K562 (cell line): ENCODE measurements around the gene HIVEP3. TPM values are rescaled to one million over a fixed set of nuclear protein-coding genes. Genes with fewer than 3 reads are reported as not detected.
A peak's percentile ranks its signal among the peaks of the same experiment; 100 is the strongest.

Experiments used
- ASH1L ChIP-seq: fragments of 450-650 bp; IDR thresholded peaks from 2 replicates; pipeline ENCODE4 v1.6.1; 2018; ENCODE audit warnings: borderline replicate concordance, mild to moderate bottlenecking, low read depth; ENCODE audit not compliant: partially characterized antibody
- ATF7 ChIP-seq: fragments of 450-650 bp; IDR thresholded peaks from 2 replicates; pipeline ENCODE4 v1.7.1; 2014; ENCODE audit warnings: mild to moderate bottlenecking, moderate library complexity
- BDP1 ChIP-seq: IDR thresholded peaks from 3 replicates; pipeline ENCODE4 v1.6.1; 2011; ENCODE audit not compliant: insufficient read length, insufficient read depth
- CBX2 ChIP-seq: fragments of 200-600 bp; sonication (generic); IDR thresholded peaks from one replicate; pipeline ENCODE4 v1.6.1; 2012; ENCODE audit warnings: mild to moderate bottlenecking, low read length, inconsistent platforms; ENCODE audit not compliant: insufficient read depth, poor library complexity, severe bottlenecking
- ETS1 ChIP-seq: conservative IDR thresholded peaks from 2 replicates; pipeline ENCODE4 v1.6.1; 2011; ENCODE audit warnings: low read depth, mild to moderate bottlenecking, low read length; ENCODE audit not compliant: control insufficient read depth
- EWSR1 ChIP-seq: fragments of 450-650 bp; IDR thresholded peaks from 2 replicates; pipeline ENCODE4 v1.6.1; 2018; ENCODE audit warnings: borderline replicate concordance, mild to moderate bottlenecking, low read depth, moderate library complexity; ENCODE audit not compliant: partially characterized antibody
- FOXJ2 ChIP-seq: fragments of 200-800 bp; sonication (Bioruptor generic); IDR thresholded peaks from 2 replicates; pipeline ENCODE4 v1.6.1; 2016; ENCODE audit warnings: missing genetic modification characterization, missing compliant biosample characterization
- FOXP4 ChIP-seq: sonication (generic); formaldehyde crosslinking; IDR thresholded peaks from 2 replicates; pipeline ENCODE4 v1.8.0; 2022; ENCODE audit warnings: mild to moderate bottlenecking, missing genetic modification reagents, borderline replicate concordance
- MAX ChIP-seq: sonication (generic); formaldehyde crosslinking; IDR thresholded peaks from 2 replicates; pipeline ENCODE4 v1.9.0; 2022; ENCODE audit warnings: mild to moderate bottlenecking, missing genetic modification reagents
- NFRKB ChIP-seq: fragments of 450-650 bp; IDR thresholded peaks from 2 replicates; pipeline ENCODE4 v1.6.1; 2016; ENCODE audit warnings: low read depth
- NONO ChIP-seq, 2 experiments: fragments of 200-400 bp in 1 of 2; fragments of 450-650 bp in 1 of 2; formaldehyde crosslinking in 1 of 2; IDR thresholded peaks; 2 replicates each; pipeline ENCODE4 v1.6.1; 2017; ENCODE audit warnings: low read depth in 2 of 2, mild to moderate bottlenecking in 2 of 2, moderate library complexity in 2 of 2, low read length in 1 of 2
- NR2C1 ChIP-seq, 2 experiments: fragments of 450-650 bp; IDR thresholded peaks; 2 replicates each; pipeline ENCODE4 v1.6.1; 2017; ENCODE audit warnings: mild to moderate bottlenecking in 2 of 2, antibody characterized with exemption in 1 of 2, inconsistent platforms in 1 of 2, missing compliant biosample characterization in 1 of 2, missing genetic modification characterization in 1 of 2
- POLR2H ChIP-seq: IDR thresholded peaks from 2 replicates; pipeline ENCODE4 v1.6.1; 2016; ENCODE audit warnings: missing genetic modification characterization, low read depth, mild to moderate bottlenecking, control low read depth, missing compliant biosample characterization, moderate library complexity
- RBM14 ChIP-seq: fragments of 200-400 bp; formaldehyde crosslinking; IDR thresholded peaks from 2 replicates; pipeline ENCODE4 v1.6.1; 2018; ENCODE audit warnings: low read depth, mild to moderate bottlenecking, low read length, moderate library complexity, borderline replicate concordance; ENCODE audit not compliant: insufficient read depth
- RCOR1 ChIP-seq, 2 experiments: IDR thresholded peaks; 2 replicates each; pipeline ENCODE4 v1.6.1; 2012; ENCODE audit warnings: low read depth in 2 of 2, low read length in 2 of 2, borderline replicate concordance in 1 of 2, improper control_type of control experiment in 1 of 2
- SUPT5H ChIP-seq: fragments of 450-650 bp; IDR thresholded peaks from 2 replicates; pipeline ENCODE4 v1.6.1; 2016
- TAF15 ChIP-seq: fragments of 200-400 bp; formaldehyde crosslinking; IDR thresholded peaks from 2 replicates; pipeline ENCODE4 v1.6.1; 2017; ENCODE audit warnings: mild to moderate bottlenecking, low read depth, low read length, moderate library complexity
- THRAP3 ChIP-seq: fragments of 450-650 bp; IDR thresholded peaks from 2 replicates; pipeline ENCODE4 v1.6.1; 2016; ENCODE audit warnings: mild to moderate bottlenecking, inconsistent platforms, borderline replicate concordance
- ZBTB17 ChIP-seq: fragments of 450-650 bp; formaldehyde crosslinking; IDR thresholded peaks from 2 replicates; pipeline ENCODE4 v1.4.0; 2020; ENCODE audit warnings: mild to moderate bottlenecking
- ZEB2 ChIP-seq: fragments of 450-650 bp; IDR thresholded peaks from 2 replicates; pipeline ENCODE4 v1.6.1; 2016
- ZNF655 ChIP-seq: fragments of 250-450 bp; sonication (Bioruptor Pico); IDR thresholded peaks from 2 replicates; pipeline ENCODE4 v1.5.0; 2021
- polyA plus RNA-seq, 8 experiments: library from polyadenylated mRNA; depleted of rRNA in 4 of 8; stranded (reverse) in 5 of 8; unstranded in 3 of 8; fragments of >200 nt; fragmentation: Nextera tagmentation in 2 of 8; fragmentation: Illumina TruSeq in 1 of 8; extraction: Ambion mirVana in 2 of 8; extraction: Trizol in 1 of 8; gene quantifications; 2 replicates each; pipeline versions ENCODE4 v1.2.1 to v1.2.3, GENCODE V29; 2011 to 2014; ENCODE audit warnings: inconsistent platforms in 1 of 8, missing spikeins in 1 of 8
- total RNA-seq, 7 experiments: library from RNA; depleted of rRNA in 6 of 7; stranded (reverse); fragments of >200 nt in 6 of 7; fragmentation: Illumina TruSeq in 2 of 7; extraction: Trizol in 2 of 7; gene quantifications; 2 replicates each; pipeline versions ENCODE4 v1.2.1 to v1.2.3, GENCODE V29; 2011 to 2021; ENCODE audit warnings: low replicate concordance in 1 of 7

HIVEP3 gene
- total and polyA plus RNA-seq, 9 of the 15 experiments (the other 6 are each of a cell fraction or from before 2014, with no cell fraction given), result 0.09 to 0.58 (median 0.34) TPM; not detected in 1

GRCh38 chr1:41862384-41863221 lies 56.1 kb downstream of the HIVEP3 start (continued):
- TF ChIP-seq EWSR1 (no peak), RCOR1 (IDR thresholded peaks at IDR 0.05; ENCODE audit: borderline replicate concordance in 1 of 2, low read depth in 2 of 2, low read length in 2 of 2) (peak in 1 of 2 experiments; percentile 35; a peak in 1 of 4 replicates), ETS1 (no peak), SUPT5H (no peak), NONO (IDR thresholded peaks at IDR 0.05; ENCODE audit: low read depth in 2 of 2, low read length in 1 of 2) (no peak), ATF7 (no peak), TAF15 (no peak), RBM14 (no peak), ASH1L (no peak), NFRKB (no peak), NR2C1 (IDR thresholded peaks at IDR 0.05) (no peak), NR2C1 (tag; IDR thresholded peaks at IDR 0.05) (no peak), POLR2H (tag) (no peak), MAX (CRISPR knock-in tag) (no peak), FOXJ2 (no peak), FOXP4 (CRISPR knock-in tag) (no peak), ZBTB17 (CRISPR knock-in tag) (no peak), BDP1 (no peak), THRAP3 (no peak), ZNF655 (CRISPR knock-in tag) (no peak), CBX2 (no peak), ZEB2 (peak; percentile 44; the same call in 1 of the 2 replicates)
